Measurements from ENCODE around the gene MRGPRD.

DNA sequence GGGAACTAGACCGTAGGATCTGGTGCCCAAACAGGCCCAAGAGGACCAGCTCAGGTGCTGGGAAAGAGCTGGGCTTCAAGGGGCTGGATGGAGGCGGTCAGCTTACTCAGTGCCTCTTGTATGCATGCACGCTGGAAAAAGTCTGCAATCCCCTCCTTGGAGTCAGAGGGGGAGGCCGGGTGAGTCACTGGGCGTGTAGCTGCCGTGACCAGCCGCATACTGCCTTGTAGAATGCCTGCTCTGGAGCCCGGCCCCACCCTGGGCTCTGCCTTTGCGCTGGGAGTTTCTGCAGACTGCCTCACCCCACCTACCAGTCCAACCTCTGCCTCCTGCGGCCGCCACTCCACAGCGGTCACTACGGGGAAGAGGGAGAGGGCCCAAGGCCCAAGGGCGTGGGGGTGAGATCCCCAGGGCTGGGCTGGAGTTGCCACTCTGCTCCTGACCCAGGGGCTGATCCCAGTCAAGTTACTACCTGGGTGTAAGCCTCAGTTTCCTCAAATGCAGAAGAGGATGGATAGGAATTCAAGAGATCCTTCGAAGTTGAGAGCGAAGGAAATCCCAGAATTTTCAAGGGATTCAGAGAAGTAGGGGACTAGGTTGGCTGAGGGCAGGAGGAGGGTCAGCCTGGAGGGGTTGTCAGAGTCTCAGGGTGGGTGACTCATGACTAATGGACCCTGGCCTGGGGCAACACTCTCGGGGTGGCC is 28.1 kb upstream of the MRGPRD start:
- TF ChIP-seq, protein P1, sequence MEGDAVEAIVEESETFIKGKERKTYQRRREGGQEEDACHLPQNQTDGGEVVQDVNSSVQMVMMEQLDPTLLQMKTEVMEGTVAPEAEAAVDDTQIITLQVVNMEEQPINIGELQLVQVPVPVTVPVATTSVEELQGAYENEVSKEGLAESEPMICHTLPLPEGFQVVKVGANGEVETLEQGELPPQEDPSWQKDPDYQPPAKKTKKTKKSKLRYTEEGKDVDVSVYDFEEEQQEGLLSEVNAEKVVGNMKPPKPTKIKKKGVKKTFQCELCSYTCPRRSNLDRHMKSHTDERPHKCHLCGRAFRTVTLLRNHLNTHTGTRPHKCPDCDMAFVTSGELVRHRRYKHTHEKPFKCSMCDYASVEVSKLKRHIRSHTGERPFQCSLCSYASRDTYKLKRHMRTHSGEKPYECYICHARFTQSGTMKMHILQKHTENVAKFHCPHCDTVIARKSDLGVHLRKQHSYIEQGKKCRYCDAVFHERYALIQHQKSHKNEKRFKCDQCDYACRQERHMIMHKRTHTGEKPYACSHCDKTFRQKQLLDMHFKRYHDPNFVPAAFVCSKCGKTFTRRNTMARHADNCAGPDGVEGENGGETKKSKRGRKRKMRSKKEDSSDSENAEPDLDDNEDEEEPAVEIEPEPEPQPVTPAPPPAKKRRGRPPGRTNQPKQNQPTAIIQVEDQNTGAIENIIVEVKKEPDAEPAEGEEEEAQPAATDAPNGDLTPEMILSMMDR (conservative IDR thresholded peaks at IDR 0.05 in 1 of 2, IDR thresholded peaks at IDR 0.05 in 1 of 2; ENCODE audit: low read depth in 1 of 2, low read length in 2 of 2): no peak
- TF ChIP-seq EZH2 (IDR thresholded peaks at IDR 0.05; ENCODE audit: low read length, missing control alignments): no peak

Measured in fibroblast of lung (primary cell).